HepG2 (cell line): ENCODE measurements around the gene H2AZ1. TPM values are rescaled to one million over a fixed set of nuclear protein-coding genes. Genes with fewer than 3 reads are reported as not detected.

Experiments used
- ATAC-seq: fragments of 200-7000 bp; cut with Tn5 transposase; 3 replicates; pipeline ENCODE4 v1.9.1; 2020; ENCODE audit warnings: mild to moderate bottlenecking, moderate library complexity
- BruUV-seq: library from RNA; stranded (reverse); fragments of 400-500 nt; replicated peaks from 2 replicates; lab custom pipeline; 2021; lab: Mats Ljungman, UMichigan
- CTCF ChIA-PET: fragments of 300-600 bp; formaldehyde crosslinking; extraction: SDS; loops from one replicate; lab custom pipeline; 2021; ENCODE audit warnings: low total read pairs, inconsistent platforms, low intra/inter-chr PET ratio; lab: Yijun Ruan, JAX
- POLR2A ChIA-PET: fragments of 350-600 bp; sonication (Branson Sonifier 250); formaldehyde crosslinking; loops from one replicate; lab custom pipeline; 2020; ENCODE audit warnings: antibody characterized with exemption, inconsistent platforms; lab: Yijun Ruan, JAX
- DNase-seq: peaks from one replicate; pipeline ENCODE4 v3.0.0-alpha.2; 2015; ENCODE audit warnings: low spot score
- FAIRE-seq: peaks from 3 replicates; lab custom pipeline; 2011; peaks lifted over from hg19 to GRCh38; lab: Jason Lieb, UNC
- H2AFZ ChIP-seq: one replicate; pipeline ENCODE4 v1.6.1; 2011; ENCODE audit warnings: low read length, inconsistent platforms
- H3K27ac ChIP-seq: fragments of 300-600 bp; 3 replicates; pipeline ENCODE4 v1.8.0; 2011; ENCODE audit warnings: mixed run types, mild to moderate bottlenecking, mixed read lengths, low read length, inconsistent platforms; ENCODE audit not compliant: insufficient read depth; ENCODE audit errors: extremely low read length
- H3K27me3 ChIP-seq, 2 experiments: fragments of 200-600 bp in 1 of 2; 2 replicates in 1 of 2; 3 replicates in 1 of 2; pipeline versions ENCODE4 v1.6.0 to v1.8.0; 2011; ENCODE audit warnings: low read length in 2 of 2, mild to moderate bottlenecking in 2 of 2, moderate library complexity in 2 of 2, inconsistent platforms in 1 of 2; ENCODE audit not compliant: insufficient read depth in 2 of 2, control insufficient read depth in 1 of 2
- H3K36me3 ChIP-seq, 2 experiments: fragments of 200-600 bp in 1 of 2; replicated peaks in 1 of 2; 2 replicates in 1 of 2; 3 replicates in 1 of 2; pipeline versions ENCODE4 v1.5.1 to v1.8.0; 2011; ENCODE audit warnings: low read length in 2 of 2, inconsistent platforms in 1 of 2; ENCODE audit not compliant: insufficient read depth in 2 of 2, control insufficient read depth in 1 of 2
- H3K4me1 ChIP-seq: 2 replicates; pipeline ENCODE4 v1.5.1; 2012; ENCODE audit warnings: low read length, inconsistent platforms; ENCODE audit not compliant: insufficient read depth
- H3K4me2 ChIP-seq: 2 replicates; pipeline ENCODE4 v1.6.0; 2011; ENCODE audit warnings: low read depth, low read length, inconsistent platforms
- H3K4me3 ChIP-seq, 3 experiments: fragments of 200-600 bp in 1 of 3; sonication (generic), shearing (Covaris generic) in 1 of 3; replicated peaks in 1 of 3; 2 replicates each; pipeline ENCODE4 v1.5.1; 2011 to 2016; ENCODE audit warnings: low read length in 3 of 3, inconsistent platforms in 2 of 3, low read depth in 2 of 3, mild to moderate bottlenecking in 2 of 3, control low read depth in 1 of 3, mixed read lengths in 1 of 3; ENCODE audit not compliant: insufficient read depth in 1 of 3
- H3K79me2 ChIP-seq: one replicate; pipeline ENCODE4 v1.6.1; 2011; ENCODE audit warnings: low read length, inconsistent platforms; ENCODE audit not compliant: insufficient read depth
- H3K9ac ChIP-seq: 2 replicates; pipeline ENCODE4 v1.6.0; 2011; ENCODE audit warnings: mild to moderate bottlenecking, low read depth, low read length, inconsistent platforms; ENCODE audit not compliant: insufficient read depth
- H3K9me3 ChIP-seq: 2 replicates; pipeline ENCODE4 v1.5.1; 2012; ENCODE audit warnings: mild to moderate bottlenecking, low read length
- H4K20me1 ChIP-seq: 2 replicates; pipeline ENCODE4 v1.6.0; 2011; ENCODE audit warnings: inconsistent platforms, mild to moderate bottlenecking, low read length, moderate library complexity; ENCODE audit not compliant: insufficient read depth
- ASH2L ChIP-seq: fragments of 300-600, 200-600 bp; sonication (generic); IDR thresholded peaks from 2 replicates; pipeline ENCODE4 v1.7.0; 2017; ENCODE audit warnings: low read depth, mild to moderate bottlenecking, moderate library complexity, mixed read lengths, low read length; ENCODE audit not compliant: insufficient read length
- CEBPG ChIP-seq: IDR thresholded peaks from 2 replicates; pipeline ENCODE4 v1.6.1; 2016
- EED ChIP-seq: sonication (generic); formaldehyde crosslinking; IDR thresholded peaks from 2 replicates; pipeline ENCODE4 v1.5.0; 2020; ENCODE audit warnings: mild to moderate bottlenecking, missing genetic modification reagents
- HES4 ChIP-seq: sonication (generic); formaldehyde crosslinking; IDR thresholded peaks from 2 replicates; pipeline ENCODE4 v1.9.0; 2021; ENCODE audit warnings: mild to moderate bottlenecking, missing genetic modification reagents, borderline replicate concordance
- HNRNPUL1 ChIP-seq: fragments of 200-400 bp; formaldehyde crosslinking; IDR thresholded peaks from 2 replicates; pipeline ENCODE4 v1.6.1; 2017; ENCODE audit warnings: low read depth, mild to moderate bottlenecking, low read length, moderate library complexity
- JARID2 ChIP-seq: sonication (generic); formaldehyde crosslinking; IDR thresholded peaks from 2 replicates; pipeline ENCODE4 v1.8.1; 2023; ENCODE audit warnings: missing genetic modification reagents, inconsistent platforms; ENCODE audit not compliant: insufficient replicate concordance
- KAT7 ChIP-seq: IDR thresholded peaks from 2 replicates; pipeline ENCODE4 v1.6.1; 2018; ENCODE audit warnings: borderline replicate concordance, missing compliant biosample characterization
- NFKBIZ ChIP-seq: IDR thresholded peaks from 2 replicates; pipeline ENCODE4 v1.6.1; 2018; ENCODE audit warnings: missing genetic modification reagents, missing compliant biosample characterization
- PHB2 ChIP-seq: fragments of 450-650 bp; IDR thresholded peaks from 2 replicates; pipeline ENCODE4 v1.6.1; 2018; ENCODE audit not compliant: partially characterized antibody
- ZNF547 ChIP-seq: sonication (generic); formaldehyde crosslinking; IDR thresholded peaks from 2 replicates; pipeline ENCODE4 v1.5.1; 2020; ENCODE audit warnings: mild to moderate bottlenecking, missing genetic modification reagents
- ZNF652 ChIP-seq: IDR thresholded peaks from 2 replicates; pipeline ENCODE4 v1.6.1; 2016; ENCODE audit warnings: low read depth, borderline replicate concordance
- ZNF777 ChIP-seq: sonication (generic); formaldehyde crosslinking; IDR thresholded peaks from 2 replicates; pipeline ENCODE4 v1.4.0; 2020; ENCODE audit warnings: missing genetic modification reagents
- WGBS: methylation state at CpG from one replicate; pipeline ENCODE4 v1.1.6; 2017; ENCODE audit warnings: low lambda C conversion rate; 5-methylcytosine and 5-hydroxymethylcytosine counted together
- in situ Hi-C: cut with HindIII; loops from 2 replicates; pipeline ENCODE4 v1.10.0; 2017; ENCODE audit warnings: low pct_unique_long_range_greater_than_20kb; ENCODE audit not compliant: extremely low pct_ligation_motif_present
- intact Hi-C: fragments of 100-400 bp; cut with micrococcal nuclease; formaldehyde crosslinking; loops from one replicate; pipeline ENCODE4 v1.10.0; 2022; ENCODE audit not compliant: unreplicated experiment
- polyA plus RNA-seq, 8 experiments: library from polyadenylated mRNA; depleted of rRNA in 3 of 8; stranded (reverse) in 7 of 8; unstranded in 1 of 8; fragments of >200 nt; fragmentation: Illumina TruSeq in 4 of 8; extraction: Trizol in 4 of 8; gene quantifications; 2 replicates each; pipeline versions ENCODE4 v1.2.1 to v1.2.3, GENCODE V29; 2011 to 2016; ENCODE audit warnings: low read depth in 4 of 8, missing spikeins in 1 of 8, mixed read lengths in 1 of 8; ENCODE audit not compliant: insufficient read depth in 1 of 8
- total RNA-seq, 5 experiments: library from RNA; depleted of rRNA; stranded (reverse); fragments of >200 nt; fragmentation: Illumina TruSeq; extraction: Trizol; gene quantifications; 2 replicates each; pipeline ENCODE4 v1.2.3, GENCODE V29; 2016; ENCODE audit warnings: low read depth in 1 of 5
- TF ChIP-seq, protein P1 (sequence below): sonication (generic); formaldehyde crosslinking; IDR thresholded peaks from 2 replicates; pipeline ENCODE4 v1.8.0; 2022; ENCODE audit warnings: mild to moderate bottlenecking, missing genetic modification reagents, moderate library complexity
- TF ChIP-seq, protein P2 (sequence below): sonication (generic); formaldehyde crosslinking; IDR thresholded peaks from 2 replicates; pipeline ENCODE4 v1.4.0; 2020; ENCODE audit warnings: missing genetic modification reagents
- TF ChIP-seq, protein P3 (sequence below): sonication (generic); formaldehyde crosslinking; IDR thresholded peaks from 2 replicates; pipeline ENCODE4 v1.4.0; 2020; ENCODE audit warnings: missing genetic modification reagents, low read depth, mild to moderate bottlenecking, borderline replicate concordance
- TF ChIP-seq, protein P4 (sequence below): sonication (generic); formaldehyde crosslinking; IDR thresholded peaks from 2 replicates; pipeline ENCODE4 v1.4.0; 2020; ENCODE audit warnings: mild to moderate bottlenecking, low read depth, missing genetic modification reagents

The H2AZ1 gene
- total and polyA plus RNA-seq, 2 of the 13 experiments (the other 11 are each of a cell fraction or from before 2014, with no cell fraction given), result 301 to 574 TPM

DNA sequence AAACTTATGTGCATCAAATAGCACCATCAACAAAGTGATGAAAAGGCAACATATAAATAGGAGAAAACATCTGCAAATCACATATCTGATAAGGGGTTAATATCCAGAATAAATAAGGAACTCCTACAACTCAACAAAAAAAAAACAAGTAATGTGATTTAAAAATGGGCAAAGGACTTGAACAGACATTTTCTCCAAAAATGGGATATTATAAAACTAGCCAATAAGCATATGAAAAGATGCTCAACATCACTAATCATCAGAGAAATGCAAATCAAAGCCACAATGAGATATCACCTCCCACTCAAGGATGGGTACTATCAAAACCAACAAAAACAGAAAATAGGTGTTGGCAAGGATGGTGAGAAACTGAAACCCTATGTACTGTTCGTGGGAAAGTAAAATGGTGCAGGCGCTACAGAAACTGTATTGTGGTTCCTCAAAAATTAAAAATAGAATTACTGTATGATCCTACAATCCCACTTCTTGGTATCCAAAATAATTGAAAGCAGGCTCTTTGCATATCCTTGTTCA lies 6.1 kb downstream of the H2AZ1 start:
- H3K79me2 ChIP-seq, result peaks cover 63% of the 10 kb centered on the region
- no peak overlapping the region for H3K27ac ChIP-seq
- ATAC-seq (no peak), FAIRE-seq (no peak), DNase-seq (no peak)
- ChIA-PET POLR2A (no interaction called here), CTCF (no interaction called here)
- peaks cover 44% of the 10 kb centered on the region for H3K4me1 ChIP-seq
- WGBS, result 97% methylated on average over 2 of the region's 2 CpGs
- H3K9me3 ChIP-seq, result no peaks in the 10 kb centered on the region
- H3K4me3 ChIP-seq, result no peak overlapping the region
- H4K20me1 ChIP-seq, result peaks cover 8% of the 10 kb centered on the region; the same call in 1 of the 2 replicates
- no TSS peak for BruUV-seq
- no peaks in the 10 kb centered on the region; a peak in 1 of 5 replicates for H3K27me3 ChIP-seq
- H2AFZ ChIP-seq, result no peak overlapping the region
- intact Hi-C loops (no loop called here), in situ Hi-C loops (no loop called here)
- TF ChIP-seq ZNF547 (CRISPR knock-in tag) (no peak), PHB2 (no peak), CEBPG (CRISPR knock-in tag) (no peak), NFKBIZ (no peak), ZNF777 (CRISPR knock-in tag) (no peak), ASH2L (no peak), ZNF652 (CRISPR knock-in tag) (no peak), KAT7 (no peak), EED (CRISPR knock-in tag) (no peak), JARID2 (CRISPR knock-in tag) (no peak), HNRNPUL1 (no peak), HES4 (CRISPR knock-in tag) (no peak)
- TF ChIP-seq, protein P1, sequence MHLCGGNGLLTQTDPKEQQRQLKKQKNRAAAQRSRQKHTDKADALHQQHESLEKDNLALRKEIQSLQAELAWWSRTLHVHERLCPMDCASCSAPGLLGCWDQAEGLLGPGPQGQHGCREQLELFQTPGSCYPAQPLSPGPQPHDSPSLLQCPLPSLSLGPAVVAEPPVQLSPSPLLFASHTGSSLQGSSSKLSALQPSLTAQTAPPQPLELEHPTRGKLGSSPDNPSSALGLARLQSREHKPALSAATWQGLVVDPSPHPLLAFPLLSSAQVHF, result no peak
- TF ChIP-seq, protein P2, sequence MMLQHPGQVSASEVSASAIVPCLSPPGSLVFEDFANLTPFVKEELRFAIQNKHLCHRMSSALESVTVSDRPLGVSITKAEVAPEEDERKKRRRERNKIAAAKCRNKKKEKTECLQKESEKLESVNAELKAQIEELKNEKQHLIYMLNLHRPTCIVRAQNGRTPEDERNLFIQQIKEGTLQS (CRISPR knock-in tag), result no peak
- TF ChIP-seq, protein P3, sequence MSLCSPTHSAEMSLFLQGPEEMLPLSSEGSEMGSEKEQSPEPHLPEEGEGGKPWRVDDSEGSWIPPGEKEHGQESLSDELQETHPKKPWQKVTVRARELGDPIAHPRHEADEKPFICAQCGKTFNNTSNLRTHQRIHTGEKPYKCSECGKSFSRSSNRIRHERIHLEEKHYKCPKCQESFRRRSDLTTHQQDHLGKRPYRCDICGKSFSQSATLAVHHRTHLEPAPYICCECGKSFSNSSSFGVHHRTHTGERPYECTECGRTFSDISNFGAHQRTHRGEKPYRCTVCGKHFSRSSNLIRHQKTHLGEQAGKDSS (CRISPR knock-in tag), result no peak
- TF ChIP-seq, protein P4, sequence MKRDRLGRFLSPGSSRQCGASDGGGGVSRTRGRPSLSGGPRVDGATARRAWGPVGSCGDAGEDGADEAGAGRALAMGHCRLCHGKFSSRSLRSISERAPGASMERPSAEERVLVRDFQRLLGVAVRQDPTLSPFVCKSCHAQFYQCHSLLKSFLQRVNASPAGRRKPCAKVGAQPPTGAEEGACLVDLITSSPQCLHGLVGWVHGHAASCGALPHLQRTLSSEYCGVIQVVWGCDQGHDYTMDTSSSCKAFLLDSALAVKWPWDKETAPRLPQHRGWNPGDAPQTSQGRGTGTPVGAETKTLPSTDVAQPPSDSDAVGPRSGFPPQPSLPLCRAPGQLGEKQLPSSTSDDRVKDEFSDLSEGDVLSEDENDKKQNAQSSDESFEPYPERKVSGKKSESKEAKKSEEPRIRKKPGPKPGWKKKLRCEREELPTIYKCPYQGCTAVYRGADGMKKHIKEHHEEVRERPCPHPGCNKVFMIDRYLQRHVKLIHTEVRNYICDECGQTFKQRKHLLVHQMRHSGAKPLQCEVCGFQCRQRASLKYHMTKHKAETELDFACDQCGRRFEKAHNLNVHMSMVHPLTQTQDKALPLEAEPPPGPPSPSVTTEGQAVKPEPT (CRISPR knock-in tag), result no peak
- H3K36me3 ChIP-seq, result no peaks in the 10 kb centered on the region
- no peak overlapping the region for H3K9ac ChIP-seq
- H3K4me2 ChIP-seq, result peak overlapping the region; percentile 25
